ENCODE results near the gene CLPSL1. TPM values are rescaled to one million over a fixed set of nuclear protein-coding genes. Genes with fewer than 3 reads are reported as not detected.
A peak's percentile ranks its signal among the peaks of the same experiment; 100 is the strongest.

CLPSL1 gene
- total and polyA plus RNA-seq, 2 of the 13 experiments (the other 11 are each of a cell fraction or from before 2014, with no cell fraction given) = not detected

DNA sequence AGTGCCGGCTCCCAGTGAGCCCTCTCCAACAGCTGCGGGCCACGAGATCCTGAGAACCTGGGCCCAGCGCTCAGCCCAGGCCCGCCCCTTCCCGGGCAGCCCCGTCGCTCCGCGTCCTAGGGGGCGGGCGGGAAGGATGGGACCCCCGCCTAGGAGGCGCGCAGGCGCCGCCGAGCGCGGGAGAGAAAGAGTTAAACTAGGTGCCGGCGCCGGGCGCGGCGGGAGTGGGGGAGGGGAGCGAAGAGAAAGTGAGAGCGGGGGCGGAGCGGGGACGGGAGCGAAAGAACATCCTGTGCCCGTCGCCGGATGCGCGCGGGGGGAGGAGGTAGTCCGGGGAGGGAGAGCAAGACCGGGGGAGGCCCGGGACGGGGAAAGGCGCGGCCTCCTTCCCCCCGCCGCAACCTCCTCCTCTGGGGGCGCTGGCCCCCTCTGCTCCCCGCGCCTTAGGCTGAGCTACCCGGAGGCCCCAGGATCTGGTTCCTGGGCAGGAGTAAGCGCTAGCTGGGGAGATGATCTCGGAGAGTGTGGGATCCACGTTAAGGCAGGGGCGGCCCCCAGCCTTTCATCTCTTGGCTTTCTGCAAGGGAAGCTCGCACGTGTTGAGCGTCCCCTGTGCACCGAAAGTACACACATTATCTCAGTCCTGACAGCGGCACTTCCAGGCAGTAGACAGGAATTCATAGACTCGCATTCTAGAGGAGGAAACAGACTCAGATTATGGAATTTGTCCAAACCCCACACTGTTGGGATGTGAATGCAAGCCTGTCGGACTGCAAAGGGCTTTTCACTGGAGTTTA, 48.9 kb upstream of the CLPSL1 start (continued):
- TF ChIP-seq, protein P1, sequence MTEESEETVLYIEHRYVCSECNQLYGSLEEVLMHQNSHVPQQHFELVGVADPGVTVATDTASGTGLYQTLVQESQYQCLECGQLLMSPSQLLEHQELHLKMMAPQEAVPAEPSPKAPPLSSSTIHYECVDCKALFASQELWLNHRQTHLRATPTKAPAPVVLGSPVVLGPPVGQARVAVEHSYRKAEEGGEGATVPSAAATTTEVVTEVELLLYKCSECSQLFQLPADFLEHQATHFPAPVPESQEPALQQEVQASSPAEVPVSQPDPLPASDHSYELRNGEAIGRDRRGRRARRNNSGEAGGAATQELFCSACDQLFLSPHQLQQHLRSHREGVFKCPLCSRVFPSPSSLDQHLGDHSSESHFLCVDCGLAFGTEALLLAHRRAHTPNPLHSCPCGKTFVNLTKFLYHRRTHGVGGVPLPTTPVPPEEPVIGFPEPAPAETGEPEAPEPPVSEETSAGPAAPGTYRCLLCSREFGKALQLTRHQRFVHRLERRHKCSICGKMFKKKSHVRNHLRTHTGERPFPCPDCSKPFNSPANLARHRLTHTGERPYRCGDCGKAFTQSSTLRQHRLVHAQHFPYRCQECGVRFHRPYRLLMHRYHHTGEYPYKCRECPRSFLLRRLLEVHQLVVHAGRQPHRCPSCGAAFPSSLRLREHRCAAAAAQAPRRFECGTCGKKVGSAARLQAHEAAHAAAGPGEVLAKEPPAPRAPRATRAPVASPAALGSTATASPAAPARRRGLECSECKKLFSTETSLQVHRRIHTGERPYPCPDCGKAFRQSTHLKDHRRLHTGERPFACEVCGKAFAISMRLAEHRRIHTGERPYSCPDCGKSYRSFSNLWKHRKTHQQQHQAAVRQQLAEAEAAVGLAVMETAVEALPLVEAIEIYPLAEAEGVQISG (CRISPR knock-in tag; IDR thresholded peaks at IDR 0.05) = peak; percentile 59
- TF ChIP-seq ZNF614 (CRISPR knock-in tag; IDR thresholded peaks at IDR 0.05; ENCODE audit: borderline replicate concordance) (peak; percentile 69), MEIS2 (CRISPR knock-in tag; IDR thresholded peaks at IDR 0.05) (peak; percentile 51; the same call in 1 of the 2 replicates), ZNF329 (CRISPR knock-in tag; IDR thresholded peaks at IDR 0.05; ENCODE audit: low read depth) (no peak), MYC (CRISPR knock-in tag; IDR thresholded peaks at IDR 0.05; ENCODE audit: borderline replicate concordance) (peak; percentile 93; the same call in 1 of the 2 replicates), KMT2A (CRISPR knock-in tag; IDR thresholded peaks at IDR 0.05) (peak; percentile 32), AGO1 (IDR thresholded peaks at IDR 0.05; ENCODE audit: low read depth, low read length, poor library complexity, severe bottlenecking) (peak; percentile 78), NFKB2 (CRISPR knock-in tag; IDR thresholded peaks at IDR 0.05; ENCODE audit: borderline replicate concordance) (peak; percentile 87), ZKSCAN8 (CRISPR knock-in tag; IDR thresholded peaks at IDR 0.05; ENCODE audit: borderline replicate concordance) (peak; percentile 57; the same call in 1 of the 2 replicates), U2AF2 (IDR thresholded peaks at IDR 0.05; ENCODE audit: low read depth, low read length) (peak; percentile 64; the same call in 1 of the 2 replicates), ZNF850 (CRISPR knock-in tag; conservative IDR thresholded peaks at IDR 0.05) (no peak), MED1 (CRISPR knock-in tag; IDR thresholded peaks at IDR 0.05) (no peak; the same call in 1 of the 2 replicates), ATF7 (IDR thresholded peaks at IDR 0.05) (no peak), ATF7 (CRISPR knock-in tag; IDR thresholded peaks at IDR 0.05) (no peak)
- TF ChIP-seq, protein P2, sequence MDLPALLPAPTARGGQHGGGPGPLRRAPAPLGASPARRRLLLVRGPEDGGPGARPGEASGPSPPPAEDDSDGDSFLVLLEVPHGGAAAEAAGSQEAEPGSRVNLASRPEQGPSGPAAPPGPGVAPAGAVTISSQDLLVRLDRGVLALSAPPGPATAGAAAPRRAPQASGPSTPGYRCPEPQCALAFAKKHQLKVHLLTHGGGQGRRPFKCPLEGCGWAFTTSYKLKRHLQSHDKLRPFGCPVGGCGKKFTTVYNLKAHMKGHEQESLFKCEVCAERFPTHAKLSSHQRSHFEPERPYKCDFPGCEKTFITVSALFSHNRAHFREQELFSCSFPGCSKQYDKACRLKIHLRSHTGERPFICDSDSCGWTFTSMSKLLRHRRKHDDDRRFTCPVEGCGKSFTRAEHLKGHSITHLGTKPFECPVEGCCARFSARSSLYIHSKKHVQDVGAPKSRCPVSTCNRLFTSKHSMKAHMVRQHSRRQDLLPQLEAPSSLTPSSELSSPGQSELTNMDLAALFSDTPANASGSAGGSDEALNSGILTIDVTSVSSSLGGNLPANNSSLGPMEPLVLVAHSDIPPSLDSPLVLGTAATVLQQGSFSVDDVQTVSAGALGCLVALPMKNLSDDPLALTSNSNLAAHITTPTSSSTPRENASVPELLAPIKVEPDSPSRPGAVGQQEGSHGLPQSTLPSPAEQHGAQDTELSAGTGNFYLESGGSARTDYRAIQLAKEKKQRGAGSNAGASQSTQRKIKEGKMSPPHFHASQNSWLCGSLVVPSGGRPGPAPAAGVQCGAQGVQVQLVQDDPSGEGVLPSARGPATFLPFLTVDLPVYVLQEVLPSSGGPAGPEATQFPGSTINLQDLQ (CRISPR knock-in tag; IDR thresholded peaks at IDR 0.05) = no peak; the same call in 1 of the 2 replicates
- TF ChIP-seq, protein P3, sequence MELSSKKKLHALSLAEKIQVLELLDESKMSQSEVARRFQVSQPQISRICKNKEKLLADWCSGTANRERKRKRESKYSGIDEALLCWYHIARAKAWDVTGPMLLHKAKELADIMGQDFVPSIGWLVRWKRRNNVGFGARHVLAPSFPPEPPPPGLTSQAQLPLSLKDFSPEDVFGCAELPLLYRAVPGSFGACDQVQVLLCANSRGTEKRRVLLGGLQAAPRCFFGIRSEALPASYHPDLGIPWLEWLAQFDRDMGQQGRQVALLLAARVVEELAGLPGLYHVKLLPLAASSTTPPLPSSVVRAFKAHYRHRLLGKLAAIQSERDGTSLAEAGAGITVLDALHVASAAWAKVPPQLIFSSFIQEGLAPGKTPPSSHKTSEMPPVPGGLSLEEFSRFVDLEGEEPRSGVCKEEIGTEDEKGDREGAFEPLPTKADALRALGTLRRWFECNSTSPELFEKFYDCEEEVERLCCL (CRISPR knock-in tag; IDR thresholded peaks at IDR 0.05; ENCODE audit: borderline replicate concordance) = no peak
- TF ChIP-seq, protein P4, sequence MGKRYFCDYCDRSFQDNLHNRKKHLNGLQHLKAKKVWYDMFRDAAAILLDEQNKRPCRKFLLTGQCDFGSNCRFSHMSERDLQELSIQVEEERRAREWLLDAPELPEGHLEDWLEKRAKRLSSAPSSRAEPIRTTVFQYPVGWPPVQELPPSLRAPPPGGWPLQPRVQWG (CRISPR knock-in tag; IDR thresholded peaks at IDR 0.05; ENCODE audit: borderline replicate concordance, low read depth) = peak; percentile 15; the same call in 1 of the 2 replicates
- TF ChIP-seq, protein P5, sequence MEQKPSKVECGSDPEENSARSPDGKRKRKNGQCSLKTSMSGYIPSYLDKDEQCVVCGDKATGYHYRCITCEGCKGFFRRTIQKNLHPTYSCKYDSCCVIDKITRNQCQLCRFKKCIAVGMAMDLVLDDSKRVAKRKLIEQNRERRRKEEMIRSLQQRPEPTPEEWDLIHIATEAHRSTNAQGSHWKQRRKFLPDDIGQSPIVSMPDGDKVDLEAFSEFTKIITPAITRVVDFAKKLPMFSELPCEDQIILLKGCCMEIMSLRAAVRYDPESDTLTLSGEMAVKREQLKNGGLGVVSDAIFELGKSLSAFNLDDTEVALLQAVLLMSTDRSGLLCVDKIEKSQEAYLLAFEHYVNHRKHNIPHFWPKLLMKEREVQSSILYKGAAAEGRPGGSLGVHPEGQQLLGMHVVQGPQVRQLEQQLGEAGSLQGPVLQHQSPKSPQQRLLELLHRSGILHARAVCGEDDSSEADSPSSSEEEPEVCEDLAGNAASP (CRISPR knock-in tag; IDR thresholded peaks at IDR 0.05; ENCODE audit: borderline replicate concordance) = peak; percentile 64; the same call in 1 of the 2 replicates
